GM12801 (cell line): ENCODE results near the gene RGS18.

ENCODE experiments used
- TF ChIP-seq, protein P1 (sequence below): IDR thresholded peaks from one replicate; pipeline ENCODE4 v1.5.1; 2011; ENCODE audit warnings: control low read depth; ENCODE audit not compliant: insufficient read length; ENCODE audit errors: extremely low read depth

The RGS18 gene

DNA sequence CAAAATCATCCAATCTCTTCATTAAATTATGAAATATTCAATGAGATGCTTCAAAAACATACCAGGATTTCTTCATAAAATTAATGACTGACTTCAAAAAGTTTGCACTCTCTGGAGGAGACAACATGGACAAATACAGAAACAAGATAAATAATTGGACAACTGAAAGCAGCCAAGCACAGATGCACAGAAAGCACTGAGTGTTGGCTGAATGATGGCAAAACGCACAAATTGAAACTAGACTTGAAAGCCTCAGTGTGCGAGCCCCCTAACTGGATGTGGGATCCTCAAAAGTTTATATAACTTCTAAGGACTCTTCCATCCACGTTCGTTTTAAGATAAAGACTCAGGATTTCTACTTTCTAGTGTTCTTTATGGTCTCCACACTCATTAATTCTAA lies 27.9 kb downstream of the RGS18 start:
- TF ChIP-seq, protein P1, sequence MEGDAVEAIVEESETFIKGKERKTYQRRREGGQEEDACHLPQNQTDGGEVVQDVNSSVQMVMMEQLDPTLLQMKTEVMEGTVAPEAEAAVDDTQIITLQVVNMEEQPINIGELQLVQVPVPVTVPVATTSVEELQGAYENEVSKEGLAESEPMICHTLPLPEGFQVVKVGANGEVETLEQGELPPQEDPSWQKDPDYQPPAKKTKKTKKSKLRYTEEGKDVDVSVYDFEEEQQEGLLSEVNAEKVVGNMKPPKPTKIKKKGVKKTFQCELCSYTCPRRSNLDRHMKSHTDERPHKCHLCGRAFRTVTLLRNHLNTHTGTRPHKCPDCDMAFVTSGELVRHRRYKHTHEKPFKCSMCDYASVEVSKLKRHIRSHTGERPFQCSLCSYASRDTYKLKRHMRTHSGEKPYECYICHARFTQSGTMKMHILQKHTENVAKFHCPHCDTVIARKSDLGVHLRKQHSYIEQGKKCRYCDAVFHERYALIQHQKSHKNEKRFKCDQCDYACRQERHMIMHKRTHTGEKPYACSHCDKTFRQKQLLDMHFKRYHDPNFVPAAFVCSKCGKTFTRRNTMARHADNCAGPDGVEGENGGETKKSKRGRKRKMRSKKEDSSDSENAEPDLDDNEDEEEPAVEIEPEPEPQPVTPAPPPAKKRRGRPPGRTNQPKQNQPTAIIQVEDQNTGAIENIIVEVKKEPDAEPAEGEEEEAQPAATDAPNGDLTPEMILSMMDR: no peak

DNA sequence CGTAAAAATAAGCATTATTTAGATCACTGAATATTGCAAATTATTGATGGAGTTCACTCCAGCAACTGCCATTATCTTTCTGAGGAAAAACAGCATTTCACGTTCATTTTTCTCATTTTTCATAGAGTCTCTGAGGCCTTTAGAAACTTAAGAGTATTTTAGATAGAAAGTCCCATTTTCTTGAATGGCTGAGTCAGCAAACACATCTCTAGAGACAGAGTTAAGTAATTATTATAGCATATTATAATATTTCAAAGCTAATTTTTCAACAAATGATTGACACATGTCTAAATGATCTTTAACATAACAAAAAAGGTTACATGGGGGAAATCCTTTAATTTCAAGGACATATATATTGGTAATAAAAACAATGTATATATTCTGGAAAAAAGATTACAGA lies 31.8 kb downstream of the RGS18 start:
- TF ChIP-seq, protein P1: no peak

DNA sequence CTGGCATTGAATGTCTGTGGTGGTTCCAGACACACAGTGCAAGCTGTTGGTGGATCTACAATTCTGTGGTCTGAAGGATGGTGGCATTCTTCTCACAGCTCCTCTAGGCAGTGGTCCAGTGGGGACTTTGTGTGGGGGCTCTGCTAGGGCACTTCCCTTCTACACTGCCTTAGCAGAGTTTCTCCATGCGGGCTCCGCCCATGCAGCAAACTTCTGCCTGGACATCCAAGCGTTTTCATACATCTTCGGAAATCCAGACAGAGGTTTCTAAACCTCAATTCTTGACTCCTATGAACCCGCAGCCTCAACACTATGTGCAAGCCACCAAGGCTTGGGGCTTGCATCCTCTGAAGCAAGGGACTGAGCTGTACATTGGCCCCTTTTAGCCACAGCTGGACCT lies 43.0 kb downstream of the RGS18 start:
- TF ChIP-seq, protein P1: no peak

DNA sequence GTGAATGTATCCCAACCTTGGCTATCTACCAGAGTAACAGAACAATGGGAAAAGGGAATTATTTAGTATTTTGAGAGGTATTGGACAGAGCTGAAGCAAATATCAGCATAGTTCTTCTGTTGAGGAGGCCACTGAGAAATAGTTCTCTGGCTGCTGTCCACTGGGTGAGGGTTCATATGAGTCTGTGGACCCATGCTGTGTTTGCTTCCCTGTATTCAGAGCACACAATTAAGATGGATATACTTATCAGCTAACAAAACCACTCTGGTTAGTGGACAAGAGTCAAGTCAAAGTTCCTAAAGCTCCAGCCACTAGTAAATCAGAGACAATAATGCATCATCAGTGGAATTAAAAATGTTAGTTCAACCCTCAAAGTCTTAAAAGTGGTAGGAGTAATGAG lies 66.1 kb downstream of the RGS18 start:
- TF ChIP-seq, protein P1: no peak

DNA sequence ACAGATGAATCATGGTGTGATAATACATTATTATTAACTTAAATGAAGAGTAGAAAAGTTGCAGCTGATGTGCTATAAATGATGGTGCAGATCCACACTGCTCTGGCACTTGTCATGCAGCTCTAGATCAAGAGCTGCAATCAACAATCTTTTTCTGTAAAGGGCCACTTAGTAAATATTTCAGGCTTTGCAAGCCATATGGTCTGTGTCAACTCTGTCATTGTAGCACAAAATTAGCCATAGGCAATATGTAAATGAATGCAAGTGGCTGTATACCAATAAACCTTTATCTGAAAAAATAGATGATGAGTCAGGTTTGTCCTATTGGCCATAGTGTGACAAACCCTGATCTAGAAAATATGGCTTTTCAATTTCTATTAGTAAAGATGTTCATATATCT lies 66.6 kb downstream of the RGS18 start:
- TF ChIP-seq, protein P1: no peak

DNA sequence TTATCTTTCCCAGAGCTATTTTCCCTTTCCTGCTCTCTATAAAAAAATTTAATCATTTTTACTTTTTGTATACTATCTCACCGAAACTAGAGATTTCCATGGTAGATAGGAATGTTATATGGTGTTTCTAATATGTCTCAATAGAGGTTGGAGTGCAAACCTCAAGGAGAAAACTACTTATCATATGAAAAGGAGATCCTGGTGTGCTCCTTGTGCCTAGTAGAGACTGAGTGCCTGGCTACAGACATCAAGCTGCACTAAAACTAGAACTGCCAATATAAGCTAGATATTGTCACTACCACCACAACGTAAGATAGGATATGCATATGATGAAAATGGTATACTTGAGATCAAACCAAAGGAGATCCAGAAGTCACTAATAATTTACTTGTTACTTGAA lies 67.0 kb downstream of the RGS18 start:
- TF ChIP-seq, protein P1: no peak

DNA sequence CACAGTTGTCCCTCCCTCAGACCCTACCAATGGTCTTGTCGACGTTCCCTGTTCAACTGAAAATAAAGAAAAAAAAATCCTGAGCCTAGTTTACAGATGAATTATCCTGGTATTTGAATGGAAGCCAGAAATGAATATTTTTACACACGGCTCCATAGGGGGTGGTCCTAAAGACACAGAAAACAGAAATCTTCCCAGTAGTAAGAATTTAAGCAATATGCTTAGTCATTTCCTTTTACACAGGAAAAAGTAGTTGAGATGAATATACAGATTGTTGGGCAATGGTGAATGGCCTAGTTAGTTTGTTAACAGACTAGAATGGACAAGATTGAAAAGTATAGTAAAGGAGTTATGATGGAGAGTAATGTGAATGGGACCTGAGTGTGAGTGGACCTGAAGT lies 67.4 kb downstream of the RGS18 start:
- TF ChIP-seq, protein P1: no peak

DNA sequence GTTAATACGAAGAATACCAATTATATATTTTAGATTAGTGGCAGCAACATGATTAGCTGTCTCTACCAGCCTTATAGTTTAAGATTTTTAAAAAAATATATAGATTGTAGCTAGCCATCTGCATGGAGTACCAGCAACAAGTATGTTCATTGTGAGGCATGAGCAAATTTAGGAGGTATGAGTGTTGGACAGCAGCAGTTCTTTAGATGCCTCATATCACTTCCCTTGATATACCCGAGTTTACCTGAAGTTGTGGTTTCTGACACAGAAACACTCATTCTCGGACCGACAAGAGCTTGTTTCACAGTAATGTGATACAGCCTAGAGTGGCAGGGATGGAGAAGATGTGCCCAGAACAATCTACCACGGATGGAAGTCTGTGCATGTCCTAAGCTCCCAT lies 69.1 kb downstream of the RGS18 start:
- TF ChIP-seq, protein P1: no peak
